Astrocyte of the cerebellum (primary cell): ENCODE data around the gene AP5Z1.
"Not testable (repeated sequence)": the region's sequence is repeated elsewhere in the genome, so short reads cannot be mapped to it uniquely, and the experiment has no call there.

Experiments
- DNase-seq: peaks from one replicate; pipeline ENCODE4 v3.0.0-alpha.2; 2011; ENCODE audit warnings: low read depth
- H3K4me3 ChIP-seq: 2 replicates; pipeline ENCODE4 v1.5.1; 2011; ENCODE audit warnings: mild to moderate bottlenecking, low read depth, low read length, moderate library complexity
- in situ Hi-C: cut with HindIII; loops from 2 replicates; pipeline ENCODE4 v1.10.0; 2017; ENCODE audit warnings: low sequenced_read_pairs
- TF ChIP-seq, protein P1 (sequence below): IDR thresholded peaks from 2 replicates; pipeline ENCODE4 v1.5.1; 2012; ENCODE audit warnings: low read length, low read depth, moderate library complexity, mild to moderate bottlenecking; ENCODE audit errors: missing control alignments

The AP5Z1 gene

DNA sequence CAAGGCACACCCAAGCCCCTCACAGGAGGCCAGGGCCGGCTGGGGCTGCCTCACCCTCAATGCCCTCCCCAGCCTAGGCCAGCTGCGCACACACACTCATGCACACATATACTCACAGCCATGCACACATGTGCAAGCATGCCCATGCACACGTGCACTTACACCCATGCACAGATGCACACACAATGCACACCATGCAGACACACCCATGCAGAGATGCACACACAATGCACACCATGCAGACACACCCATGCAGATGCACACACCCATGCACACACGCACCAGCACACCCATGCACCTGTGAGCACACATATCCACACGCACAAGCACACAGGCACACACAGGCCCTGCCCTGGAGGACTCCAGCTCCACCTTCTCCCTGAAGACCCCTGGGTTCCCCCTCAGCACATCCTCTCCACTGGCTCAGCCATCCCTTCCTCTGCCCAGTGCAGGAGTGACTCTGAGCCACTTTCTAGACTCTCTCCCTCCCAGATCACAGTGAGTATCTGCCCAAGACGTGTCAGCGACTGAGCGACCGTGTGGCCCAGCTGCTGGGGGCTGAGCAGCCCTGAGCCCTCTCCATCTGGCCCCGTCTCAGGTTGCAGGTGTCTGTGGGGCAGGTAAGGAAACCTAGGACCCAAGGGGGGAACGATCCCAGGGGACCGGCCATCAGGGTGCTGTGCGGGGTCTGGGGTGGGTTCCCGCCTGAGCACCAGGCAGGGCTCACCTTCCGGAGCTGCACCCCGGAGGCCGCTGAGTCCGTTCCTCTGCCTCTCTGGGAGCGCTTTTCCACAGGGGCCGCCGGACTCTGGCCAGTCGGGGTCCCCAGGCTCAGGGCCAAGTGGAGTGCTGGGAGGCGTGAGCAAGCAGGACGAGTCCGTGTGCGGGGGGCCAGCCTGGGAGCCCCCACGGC is 25.8 kb downstream of the AP5Z1 start:
- DNase-seq = no peak
- in situ Hi-C loops = loop anchor here (25.0 kb wide), 1 partner anchor 286 kb away; no protein-coding TSS in a partner anchor
- no peak overlapping the region for H3K4me3 ChIP-seq
- TF ChIP-seq, protein P1, sequence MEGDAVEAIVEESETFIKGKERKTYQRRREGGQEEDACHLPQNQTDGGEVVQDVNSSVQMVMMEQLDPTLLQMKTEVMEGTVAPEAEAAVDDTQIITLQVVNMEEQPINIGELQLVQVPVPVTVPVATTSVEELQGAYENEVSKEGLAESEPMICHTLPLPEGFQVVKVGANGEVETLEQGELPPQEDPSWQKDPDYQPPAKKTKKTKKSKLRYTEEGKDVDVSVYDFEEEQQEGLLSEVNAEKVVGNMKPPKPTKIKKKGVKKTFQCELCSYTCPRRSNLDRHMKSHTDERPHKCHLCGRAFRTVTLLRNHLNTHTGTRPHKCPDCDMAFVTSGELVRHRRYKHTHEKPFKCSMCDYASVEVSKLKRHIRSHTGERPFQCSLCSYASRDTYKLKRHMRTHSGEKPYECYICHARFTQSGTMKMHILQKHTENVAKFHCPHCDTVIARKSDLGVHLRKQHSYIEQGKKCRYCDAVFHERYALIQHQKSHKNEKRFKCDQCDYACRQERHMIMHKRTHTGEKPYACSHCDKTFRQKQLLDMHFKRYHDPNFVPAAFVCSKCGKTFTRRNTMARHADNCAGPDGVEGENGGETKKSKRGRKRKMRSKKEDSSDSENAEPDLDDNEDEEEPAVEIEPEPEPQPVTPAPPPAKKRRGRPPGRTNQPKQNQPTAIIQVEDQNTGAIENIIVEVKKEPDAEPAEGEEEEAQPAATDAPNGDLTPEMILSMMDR = no peak

DNA sequence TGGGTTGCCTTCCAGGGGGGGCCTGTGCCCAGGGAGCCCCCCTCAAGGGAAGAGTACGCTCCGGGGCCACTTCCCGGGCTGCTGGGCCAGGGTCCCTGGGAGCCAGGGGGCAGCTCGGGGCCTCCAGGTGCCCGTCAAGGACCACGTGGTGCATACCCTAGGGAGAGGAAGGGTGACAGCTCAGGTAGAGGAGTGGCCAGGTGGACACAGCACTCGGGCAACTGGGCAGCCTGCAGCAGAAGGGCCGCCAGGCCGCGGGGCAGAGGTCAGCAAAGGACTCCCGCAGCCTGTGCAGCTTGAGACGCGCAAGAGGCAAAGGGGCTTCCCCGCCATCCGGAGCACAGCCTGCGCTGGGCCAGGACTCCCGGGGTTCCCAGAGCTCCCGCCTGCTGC is 26.4 kb downstream of the AP5Z1 start:
- no peak for DNase-seq
- TF ChIP-seq, protein P1 = no peak
- in situ Hi-C loops = loop anchor here (25.0 kb wide), 1 partner anchor 285 kb away; no protein-coding TSS in a partner anchor
- no peak overlapping the region for H3K4me3 ChIP-seq

DNA sequence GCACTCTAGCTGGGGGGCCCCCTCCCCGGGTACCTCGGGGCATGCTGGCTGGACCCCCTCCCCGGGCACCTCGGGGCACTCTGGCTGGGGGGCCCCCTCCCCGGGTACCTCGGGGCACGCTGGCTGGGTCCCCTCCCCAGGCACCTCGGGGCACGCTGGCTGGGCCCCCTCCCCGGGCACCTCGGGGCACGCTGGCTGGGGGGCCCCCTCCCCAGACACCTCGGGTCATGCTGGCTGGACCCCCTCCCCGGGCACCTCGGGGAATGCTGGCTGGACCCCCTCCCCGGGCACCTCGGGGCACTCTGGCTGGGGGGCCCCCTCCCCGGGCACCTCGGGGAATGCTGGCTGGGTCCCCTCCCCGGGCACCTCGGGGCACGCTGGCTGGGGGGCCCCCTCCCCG is 27.2 kb downstream of the AP5Z1 start:
- in situ Hi-C loops = loop anchor here (25.0 kb wide), 1 partner anchor 285 kb away; no protein-coding TSS in a partner anchor
- H3K4me3 ChIP-seq, DNase-seq: not testable (repeated sequence)

DNA sequence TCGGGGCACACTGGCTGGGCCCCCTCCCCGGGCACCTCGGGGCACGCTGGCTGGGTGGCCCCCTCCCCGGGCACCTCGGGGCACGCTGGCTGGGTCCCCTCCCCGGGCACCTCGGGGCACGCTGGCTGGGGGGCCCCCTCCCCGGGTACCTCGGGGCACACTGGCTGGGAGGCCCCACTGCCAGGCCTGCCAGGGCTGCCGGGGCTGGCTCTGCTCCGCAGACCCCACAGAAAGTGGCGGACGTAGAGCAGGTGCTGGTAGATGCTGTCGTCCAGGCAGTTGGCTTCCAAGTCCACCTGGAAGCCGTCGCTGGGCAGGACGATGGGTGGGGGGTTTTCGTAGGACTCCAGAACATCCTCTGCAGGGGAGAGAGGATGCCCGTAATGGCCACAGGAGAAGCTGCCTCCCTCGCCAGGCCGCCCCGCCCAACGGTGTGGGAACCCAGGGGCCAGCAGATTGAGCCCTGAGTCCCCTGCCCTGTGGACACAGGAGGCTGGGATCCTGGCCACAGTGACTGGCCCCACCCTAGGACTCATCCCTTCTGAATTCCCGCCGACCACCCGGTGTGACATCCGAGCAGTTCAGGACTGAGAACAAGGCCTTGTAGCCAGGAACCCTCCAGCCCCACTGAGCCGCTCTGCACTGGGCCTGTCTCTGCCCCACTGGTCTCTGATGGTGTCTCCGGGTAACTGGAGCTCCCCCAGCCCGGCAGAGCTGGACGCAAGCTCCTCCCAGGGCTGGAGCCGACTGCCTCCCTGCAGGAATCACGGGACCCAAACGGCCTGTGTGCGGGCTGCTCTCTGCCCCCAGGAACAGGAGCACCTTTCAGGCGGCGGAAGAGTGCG is 28.2 kb downstream of the AP5Z1 start:
- no peak for DNase-seq
- in situ Hi-C loops = loop anchor here (25.0 kb wide), 1 partner anchor 284 kb away; no protein-coding TSS in a partner anchor

DNA sequence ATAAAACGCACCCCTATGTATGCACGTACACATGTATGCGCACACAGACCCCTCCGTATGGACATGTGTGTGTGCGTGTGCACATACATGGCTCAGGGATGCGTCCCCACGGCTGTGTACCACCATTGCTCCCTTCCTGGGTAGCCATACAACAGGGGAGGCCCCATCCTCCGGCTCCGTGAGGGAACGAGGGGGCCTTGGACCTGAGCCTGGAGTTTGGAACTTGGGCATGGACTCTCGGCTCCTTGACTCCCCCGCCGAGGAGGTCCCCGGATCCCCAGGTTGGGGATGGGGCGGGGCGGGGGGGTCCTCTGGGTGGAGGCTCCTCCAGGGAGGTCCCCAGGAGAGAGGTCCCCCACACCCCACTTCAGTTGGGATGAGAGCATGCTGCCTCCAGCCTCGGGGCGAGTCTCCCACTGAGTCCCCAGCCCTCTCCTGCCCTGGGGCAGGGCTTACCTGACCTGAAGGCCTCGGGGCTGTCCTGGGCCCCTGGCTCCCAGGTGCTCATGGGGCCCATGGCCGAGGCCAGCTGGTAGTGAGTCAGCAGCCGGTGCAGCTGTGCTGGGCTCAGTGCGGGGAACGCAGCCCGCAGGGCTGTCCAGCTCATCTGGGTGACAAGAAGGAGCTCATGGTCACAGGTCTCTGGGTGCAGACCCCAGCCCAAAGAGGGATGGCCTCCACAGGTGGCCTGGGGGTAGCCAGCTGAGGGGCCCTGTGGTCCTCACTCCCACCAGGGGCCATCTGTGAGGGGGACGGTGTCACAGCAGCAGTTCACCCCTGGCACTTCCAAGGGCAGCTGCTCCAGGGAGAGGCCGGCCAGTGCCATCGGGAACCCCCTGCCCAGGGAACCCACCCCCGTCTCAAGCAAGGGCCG is 29.9 kb downstream of the AP5Z1 start:
- TF ChIP-seq, protein P1 = no peak
- no peak for DNase-seq
- in situ Hi-C loops = loop anchor here (25.0 kb wide), 1 partner anchor 282 kb away; no protein-coding TSS in a partner anchor
- H3K4me3 ChIP-seq = no peak overlapping the region

More for the DNA sequence above, 28.2 kb downstream of the AP5Z1 start:
- H3K4me3 ChIP-seq = no peak overlapping the region
- TF ChIP-seq, protein P1 = no peak

GRCh38 chr7:4805984-4806300 is 30.5 kb downstream of the AP5Z1 start:
- in situ Hi-C loops = loop anchor here (25.0 kb wide), 1 partner anchor 281 kb away; no protein-coding TSS in a partner anchor
- H3K4me3 ChIP-seq = no peak overlapping the region
- no peak for DNase-seq
- TF ChIP-seq, protein P1 = no peak
